NCI-H2081 (cell line): ENCODE measurements around the gene DPPA5.
"Not testable (repeated sequence)": the region's sequence is repeated elsewhere in the genome, so short reads cannot be mapped to it uniquely, and the experiment has no call there.

Experiments
- DNase-seq, 2 experiments: peaks; one replicate each; lab custom pipeline; 2025; lab: John Stamatoyannopoulos, UW

The DPPA5 gene

GRCh38 chr6:73353636-73354593 is at the start of gene DPPA5:
DPPA5 (minus strand) TSS chr6:73354276; CDS start chr6:73354225, 51 bp downstream.
- DNase-seq: no peak

GRCh38 chr6:73400656-73401055 is 46.6 kb upstream of the DPPA5 start:
- DNase-seq: no peak

- no peak for DNase-seq
These were observed 41.8 kb upstream of the DPPA5 start for GRCh38 chr6:73395875-73396274.

GRCh38 chr6:73394577-73395354 is 40.7 kb upstream of the DPPA5 start, which contains the start of gene DDX43:
DDX43 (plus strand) TSS chr6:73394828; CDS start chr6:73394906, 78 bp downstream.
- peak; percentile 92 to 94 for DNase-seq

- no peak for DNase-seq
These were observed 39.2 kb upstream of the DPPA5 start for GRCh38 chr6:73393278-73393677.

- not testable (repeated sequence) for DNase-seq
These were observed 38.1 kb upstream of the DPPA5 start for GRCh38 chr6:73392188-73392587.

- no peak for DNase-seq
These were observed 37.6 kb upstream of the DPPA5 start for GRCh38 chr6:73391675-73392074.

GRCh38 chr6:73389854-73390253 is 35.8 kb upstream of the DPPA5 start:
- peak; percentile 9 to 23 for DNase-seq

- peak; percentile 54 to 69 for DNase-seq
These were observed 34.9 kb upstream of the DPPA5 start for GRCh38 chr6:73388800-73389512.

GRCh38 chr6:73388433-73388799 is 34.3 kb upstream of the DPPA5 start:
- DNase-seq: no peak

- no peak for DNase-seq
These were observed 28.5 kb upstream of the DPPA5 start for GRCh38 chr6:73382462-73383113.

GRCh38 chr6:73381531-73381930 is 27.5 kb upstream of the DPPA5 start:
- not testable (repeated sequence) for DNase-seq

- DNase-seq: no peak
These were observed 23.1 kb upstream of the DPPA5 start for GRCh38 chr6:73377225-73377624.

GRCh38 chr6:73375216-73375615 is 21.1 kb upstream of the DPPA5 start:
- DNase-seq: no peak

- DNase-seq: no peak
These were observed 18.4 kb upstream of the DPPA5 start for GRCh38 chr6:73372516-73372915.

GRCh38 chr6:73371984-73372383 is 17.9 kb upstream of the DPPA5 start:
- no peak for DNase-seq

- DNase-seq: no peak
These were observed 15.5 kb upstream of the DPPA5 start, which contains the start of gene OOEP for GRCh38 chr6:73369563-73369962. OOEP (minus strand) TSS chr6:73369897; CDS start chr6:73369792, 105 bp downstream.

GRCh38 chr6:73369157-73369556 is 15.1 kb upstream of the DPPA5 start:
- DNase-seq: no peak

GRCh38 chr6:73368675-73369074 is 14.6 kb upstream of the DPPA5 start:
- no peak for DNase-seq

GRCh38 chr6:73367761-73368355 is 13.8 kb upstream of the DPPA5 start:
- no peak for DNase-seq

GRCh38 chr6:73364549-73364948 is 10.5 kb upstream of the DPPA5 start:
- no peak for DNase-seq
